Eye (tissue), 1 donor: ENCODE data around the gene FOXP1.

Source experiments
- DNase-seq: peaks from one replicate; pipeline ENCODE4 v3.0.0-alpha.2; 2015

The FOXP1 gene

DNA sequence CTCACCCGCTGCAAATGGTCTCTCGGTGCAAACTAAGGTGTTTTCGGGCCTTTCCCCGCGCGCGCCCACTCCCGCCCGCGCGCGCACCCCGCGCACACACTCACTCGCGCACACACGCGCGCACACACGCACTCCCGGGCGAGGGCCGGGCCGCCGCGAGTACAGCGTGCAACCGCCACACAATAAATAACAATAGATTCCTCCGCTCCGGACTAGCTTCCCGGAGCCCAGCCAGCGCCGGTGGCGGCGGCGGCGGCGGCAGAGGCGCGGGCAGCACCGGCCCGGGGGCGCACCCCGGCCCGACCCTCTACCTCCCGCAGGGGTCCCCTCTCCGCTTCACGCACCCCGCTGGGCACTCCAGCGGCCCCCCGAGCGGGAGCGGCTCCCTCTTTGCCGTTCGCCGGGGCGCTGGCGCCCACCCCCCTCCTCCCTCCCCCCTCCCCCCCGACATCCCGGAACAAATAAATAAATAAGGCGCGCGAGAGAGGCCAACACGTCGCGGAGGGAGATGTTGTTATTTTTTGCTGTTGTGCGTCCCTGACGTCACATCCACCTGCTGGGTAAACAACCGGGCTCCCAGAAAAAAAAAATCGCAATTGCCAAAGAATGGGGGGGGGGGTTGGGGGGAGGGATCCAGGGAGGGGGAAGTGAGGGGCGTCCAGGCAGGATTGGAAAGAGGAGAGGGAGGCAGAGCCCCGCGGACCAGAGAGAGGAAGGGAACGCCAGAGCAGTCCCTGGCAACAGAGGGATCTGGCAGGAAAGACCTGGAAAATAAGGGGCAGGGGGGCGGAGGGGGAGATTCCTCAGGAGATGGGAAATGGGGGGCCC is at the start of gene FOXP1:
Gene FOXP1 (minus strand): TSS at position 163 of the 828 bp plus-strand sequence. CDS start 385,347 bp downstream, outside the sequence.
- DNase-seq, result peak; percentile 94

GRCh38 chr3:71629711-71630110 is 46.2 kb upstream of the FOXP1 start:
- DNase-seq, result no peak

- DNase-seq, result no peak
Measured at GRCh38 chr3:71629289-71629688, 45.8 kb upstream of the FOXP1 start.

GRCh38 chr3:71628522-71628921 is 45.0 kb upstream of the FOXP1 start:
- DNase-seq, result no peak

- DNase-seq, result no peak
Measured at GRCh38 chr3:71625676-71626075, 42.1 kb upstream of the FOXP1 start.

GRCh38 chr3:71621825-71622537 is 38.5 kb upstream of the FOXP1 start:
- no peak for DNase-seq

GRCh38 chr3:71618538-71618937 is 35.0 kb upstream of the FOXP1 start:
- no peak for DNase-seq

DNA sequence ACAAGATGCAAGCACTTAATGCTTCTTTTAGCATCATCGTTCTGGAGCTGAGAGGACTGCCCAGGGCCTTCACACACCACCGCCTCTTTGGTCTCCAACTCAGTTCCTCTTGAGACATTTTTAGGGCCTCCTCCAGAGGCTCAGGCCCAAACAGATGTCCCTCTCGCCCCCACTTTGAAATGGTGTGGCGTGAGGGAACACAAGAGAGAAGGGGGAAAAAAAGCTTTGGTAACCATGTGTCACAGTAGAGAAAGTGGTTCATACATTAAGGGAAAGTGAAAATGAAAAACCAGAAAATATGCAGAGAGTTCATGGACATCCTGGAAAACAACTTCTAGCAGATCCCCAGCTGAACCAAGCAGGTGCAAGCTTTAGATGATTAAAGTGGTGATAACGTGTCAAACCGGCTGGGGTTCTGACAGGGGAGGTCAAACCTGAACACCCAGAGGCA is 33.1 kb upstream of the FOXP1 start:
- DNase-seq, result no peak

DNA sequence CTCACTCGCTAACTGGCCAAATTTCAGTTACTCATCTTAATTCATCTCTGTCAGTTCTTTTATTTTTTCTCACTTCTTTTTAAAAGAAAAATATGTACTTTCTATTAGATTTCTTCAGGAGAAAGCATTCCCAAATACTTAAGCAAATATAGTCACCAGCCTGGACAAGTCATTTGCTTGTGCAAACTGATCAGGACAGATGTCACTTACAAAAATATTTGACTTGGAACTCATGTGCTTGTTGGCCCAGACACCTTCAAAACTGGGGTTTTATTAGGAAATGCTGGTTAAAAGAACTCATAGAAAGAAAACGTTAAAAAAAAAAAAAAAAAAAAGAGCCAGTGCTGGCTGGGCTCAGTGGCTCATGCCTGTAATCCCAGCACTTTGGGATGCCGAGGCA is 31.3 kb upstream of the FOXP1 start:
- DNase-seq, result no peak

DNA sequence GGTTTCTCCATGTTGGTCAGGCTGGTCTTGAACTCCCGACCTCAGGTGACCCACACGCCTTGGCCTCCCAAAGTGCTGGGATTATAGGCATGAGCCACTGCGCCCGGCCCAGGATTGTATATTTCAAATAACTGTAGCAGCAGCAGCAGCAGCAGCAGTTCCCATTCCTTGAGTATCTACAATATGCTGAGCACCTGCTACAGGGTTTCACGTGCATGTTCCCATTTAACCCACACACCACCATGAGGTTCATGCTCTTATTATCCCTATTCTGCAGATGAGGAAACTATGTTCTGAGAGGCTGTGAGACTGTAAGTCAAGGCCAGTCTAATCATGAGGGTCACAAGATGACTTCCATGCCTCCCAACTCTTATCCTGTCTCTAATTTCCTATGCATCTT is 30.9 kb upstream of the FOXP1 start:
- DNase-seq, result no peak

- no peak for DNase-seq
Measured at GRCh38 chr3:71611099-71611498, 27.6 kb upstream of the FOXP1 start.

DNA sequence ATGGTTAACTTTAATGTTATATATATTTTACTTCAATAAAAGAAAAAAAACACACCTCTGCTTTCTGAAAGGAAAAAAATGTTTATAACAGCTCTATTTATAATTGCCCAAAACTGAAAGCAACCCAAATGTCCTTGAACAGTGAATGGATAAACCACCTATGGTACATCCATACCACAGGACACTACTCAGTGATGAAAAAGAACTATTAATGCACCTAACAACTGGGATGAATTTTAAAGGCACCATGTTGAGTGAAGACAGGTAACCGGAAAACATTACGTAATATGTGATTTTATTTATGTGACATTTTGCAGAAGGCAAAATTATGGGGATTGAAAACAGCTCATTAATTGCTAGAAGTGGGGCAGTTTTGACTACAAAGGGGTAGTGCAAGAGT is 23.8 kb upstream of the FOXP1 start:
- DNase-seq, result no peak

DNA sequence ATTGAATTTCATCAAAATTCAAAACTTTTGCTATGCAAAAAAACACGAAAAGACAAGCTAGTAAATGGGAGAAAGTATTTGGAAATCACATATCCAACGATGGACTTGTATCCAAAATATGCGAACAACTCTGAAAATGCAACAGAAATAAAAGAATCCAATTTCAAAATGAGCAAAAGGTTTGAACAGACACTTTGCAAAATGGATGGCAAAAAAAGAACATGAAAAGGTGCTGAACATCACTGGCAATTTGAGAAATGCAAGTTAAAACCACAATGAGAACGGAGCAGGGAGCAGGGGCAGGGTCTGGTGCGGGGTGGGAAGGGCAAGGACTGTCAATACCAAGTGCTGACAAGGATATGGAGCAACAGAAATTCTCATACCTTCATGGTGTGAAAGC is 23.1 kb upstream of the FOXP1 start:
- DNase-seq, result no peak

- DNase-seq, result no peak
Measured at GRCh38 chr3:71602256-71602655, 18.7 kb upstream of the FOXP1 start.

DNA sequence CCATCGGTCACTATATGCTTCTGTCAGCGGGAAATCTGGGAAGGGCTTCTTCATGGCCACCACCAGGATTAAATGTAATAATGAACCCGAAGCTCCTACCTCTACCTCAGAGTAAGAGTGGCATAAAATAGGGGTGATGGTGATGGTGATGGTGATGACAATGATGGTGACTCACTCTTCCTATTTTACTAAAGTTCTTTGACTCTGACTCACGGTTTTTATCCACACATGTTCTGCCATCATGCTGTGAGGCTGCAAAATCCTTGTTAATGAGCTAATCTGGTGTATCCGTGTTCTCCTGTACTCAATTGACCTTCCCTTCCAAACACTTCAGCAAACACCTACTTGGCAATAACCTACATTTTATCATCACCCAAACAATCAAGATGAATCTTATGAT is 18.3 kb upstream of the FOXP1 start:
- no peak for DNase-seq

DNA sequence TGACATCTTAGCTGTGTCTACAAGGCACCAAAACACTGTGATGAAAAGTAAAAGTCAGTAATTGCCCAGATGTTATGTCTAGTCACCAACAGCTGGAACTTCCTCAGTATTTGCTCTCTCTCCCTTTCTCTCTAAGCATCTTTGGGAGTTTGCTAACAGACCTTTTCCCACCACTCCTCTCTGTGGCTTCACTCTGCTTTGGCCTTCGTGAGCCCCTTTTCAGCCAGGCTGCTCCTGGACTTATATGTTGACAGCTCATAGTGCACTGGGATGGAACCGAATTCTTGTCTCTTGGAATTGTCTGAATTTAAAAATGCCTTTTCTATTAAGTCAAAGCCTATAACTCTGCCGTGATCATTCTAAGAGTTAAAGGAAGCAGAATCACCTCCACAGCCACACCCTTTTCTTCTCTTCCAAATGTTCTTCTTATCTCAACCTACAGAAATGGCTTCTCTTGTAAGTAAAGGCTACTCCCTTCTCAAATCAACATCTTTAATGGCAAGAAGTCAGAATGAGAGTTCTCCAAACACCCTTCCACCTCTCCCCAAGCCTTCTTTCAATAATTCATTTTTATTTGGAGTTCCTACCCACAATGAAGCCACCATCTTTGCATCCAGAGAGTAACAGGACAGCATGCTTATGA is 17.2 kb upstream of the FOXP1 start:
- peak; percentile 41 for DNase-seq

- no peak for DNase-seq
Measured at GRCh38 chr3:71599416-71599815, 15.9 kb upstream of the FOXP1 start.

- DNase-seq, result no peak
Measured at GRCh38 chr3:71598292-71598691, 14.8 kb upstream of the FOXP1 start.

- DNase-seq, result no peak
Measured at GRCh38 chr3:71597286-71597685, 13.8 kb upstream of the FOXP1 start.

DNA sequence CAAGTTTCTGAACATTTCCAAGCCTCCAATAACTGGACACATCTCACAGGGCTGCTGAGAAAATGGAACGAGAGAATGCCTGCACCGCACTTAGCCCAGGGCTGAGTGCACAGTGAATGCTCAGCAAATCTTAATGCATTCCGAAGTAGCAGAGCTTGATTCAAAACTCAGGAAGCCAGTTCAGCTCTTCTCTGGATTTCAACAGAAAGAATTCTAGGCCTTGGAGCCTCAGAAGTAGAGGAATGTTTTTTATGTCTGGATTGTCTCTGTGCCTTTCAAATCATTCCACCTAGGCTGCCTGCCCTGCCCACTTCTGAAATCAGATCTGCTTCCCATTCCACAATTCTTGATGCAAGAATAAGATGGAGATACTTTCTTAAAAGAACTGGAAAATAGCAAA is 9.6 kb upstream of the FOXP1 start:
- DNase-seq, result no peak

- DNase-seq, result no peak
Measured at GRCh38 chr3:71591101-71591500, 7.6 kb upstream of the FOXP1 start.

DNA sequence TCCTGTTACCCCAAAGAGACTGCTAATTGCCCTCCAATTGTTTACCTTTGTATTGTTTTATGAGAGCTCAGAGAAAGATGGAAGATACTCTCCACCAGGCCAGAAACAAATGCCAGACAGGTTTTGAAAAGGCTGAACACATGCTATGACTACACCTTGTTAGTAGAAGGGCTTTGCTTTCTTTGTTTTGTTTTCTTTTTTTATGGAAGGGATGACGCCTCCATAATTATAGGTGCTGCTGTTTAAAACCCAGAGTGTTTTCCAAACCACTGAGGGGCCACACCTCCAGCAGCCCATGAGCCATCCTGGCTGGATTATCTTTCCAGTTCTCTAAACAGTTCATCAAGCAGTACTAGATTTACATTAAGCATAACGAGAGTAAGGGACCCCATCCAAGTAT is 5.6 kb upstream of the FOXP1 start:
- DNase-seq, result no peak

DNA sequence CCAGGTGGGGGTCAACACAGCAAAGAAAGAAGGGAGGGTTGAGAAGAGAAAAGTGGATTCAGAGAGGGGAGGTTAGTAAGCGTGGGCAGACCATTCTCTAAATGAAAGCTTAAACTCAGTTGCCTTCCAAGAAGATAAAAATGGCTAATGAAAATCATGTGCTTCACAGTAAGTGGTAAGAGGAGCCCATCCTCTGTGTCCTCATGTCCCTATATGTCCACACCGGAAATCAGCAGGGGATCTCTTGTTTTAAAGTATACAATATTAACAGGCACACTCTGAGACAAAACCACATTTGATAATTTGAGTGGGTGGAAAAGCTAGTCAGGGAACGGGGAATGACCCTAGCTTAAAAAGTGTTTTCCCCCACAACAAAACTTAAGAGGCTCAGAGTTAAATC is 4.4 kb upstream of the FOXP1 start:
- no peak for DNase-seq

GRCh38 chr3:71586810-71587242 is 3.3 kb upstream of the FOXP1 start:
- no peak for DNase-seq
